Measurements from ENCODE around the gene KDELR3. TPM values are rescaled to one million over a fixed set of nuclear protein-coding genes. Genes with fewer than 3 reads are reported as not detected.

KDELR3 gene
- total RNA-seq, 1 donor from 2014 or later: not detected

- H3K27me3 Mint-ChIP-seq (ENCODE audit: unreplicated experiment): peaks cover 8% of the 10 kb centered on the region
- no peak for DNase-seq
- no peak overlapping the region for H3K27ac Mint-ChIP-seq (ENCODE audit: unreplicated experiment)
- H3K4me1 Mint-ChIP-seq (ENCODE audit: low read depth, unreplicated experiment): no peaks in the 10 kb centered on the region
- no peaks in the 10 kb centered on the region for H3K36me3 Mint-ChIP-seq (ENCODE audit: unreplicated experiment)
- H3K4me3 Mint-ChIP-seq (ENCODE audit: unreplicated experiment): no peak overlapping the region
- peaks cover 4% of the 10 kb centered on the region for H3K9me3 Mint-ChIP-seq (ENCODE audit: unreplicated experiment)
- TF ChIP-seq, protein P1, sequence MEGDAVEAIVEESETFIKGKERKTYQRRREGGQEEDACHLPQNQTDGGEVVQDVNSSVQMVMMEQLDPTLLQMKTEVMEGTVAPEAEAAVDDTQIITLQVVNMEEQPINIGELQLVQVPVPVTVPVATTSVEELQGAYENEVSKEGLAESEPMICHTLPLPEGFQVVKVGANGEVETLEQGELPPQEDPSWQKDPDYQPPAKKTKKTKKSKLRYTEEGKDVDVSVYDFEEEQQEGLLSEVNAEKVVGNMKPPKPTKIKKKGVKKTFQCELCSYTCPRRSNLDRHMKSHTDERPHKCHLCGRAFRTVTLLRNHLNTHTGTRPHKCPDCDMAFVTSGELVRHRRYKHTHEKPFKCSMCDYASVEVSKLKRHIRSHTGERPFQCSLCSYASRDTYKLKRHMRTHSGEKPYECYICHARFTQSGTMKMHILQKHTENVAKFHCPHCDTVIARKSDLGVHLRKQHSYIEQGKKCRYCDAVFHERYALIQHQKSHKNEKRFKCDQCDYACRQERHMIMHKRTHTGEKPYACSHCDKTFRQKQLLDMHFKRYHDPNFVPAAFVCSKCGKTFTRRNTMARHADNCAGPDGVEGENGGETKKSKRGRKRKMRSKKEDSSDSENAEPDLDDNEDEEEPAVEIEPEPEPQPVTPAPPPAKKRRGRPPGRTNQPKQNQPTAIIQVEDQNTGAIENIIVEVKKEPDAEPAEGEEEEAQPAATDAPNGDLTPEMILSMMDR (IDR thresholded peaks at IDR 0.05; ENCODE audit: partially characterized antibody, unreplicated experiment): no peak
These were observed 30.5 kb upstream of the KDELR3 start for GRCh38 chr22:38437416-38437815.

DNA sequence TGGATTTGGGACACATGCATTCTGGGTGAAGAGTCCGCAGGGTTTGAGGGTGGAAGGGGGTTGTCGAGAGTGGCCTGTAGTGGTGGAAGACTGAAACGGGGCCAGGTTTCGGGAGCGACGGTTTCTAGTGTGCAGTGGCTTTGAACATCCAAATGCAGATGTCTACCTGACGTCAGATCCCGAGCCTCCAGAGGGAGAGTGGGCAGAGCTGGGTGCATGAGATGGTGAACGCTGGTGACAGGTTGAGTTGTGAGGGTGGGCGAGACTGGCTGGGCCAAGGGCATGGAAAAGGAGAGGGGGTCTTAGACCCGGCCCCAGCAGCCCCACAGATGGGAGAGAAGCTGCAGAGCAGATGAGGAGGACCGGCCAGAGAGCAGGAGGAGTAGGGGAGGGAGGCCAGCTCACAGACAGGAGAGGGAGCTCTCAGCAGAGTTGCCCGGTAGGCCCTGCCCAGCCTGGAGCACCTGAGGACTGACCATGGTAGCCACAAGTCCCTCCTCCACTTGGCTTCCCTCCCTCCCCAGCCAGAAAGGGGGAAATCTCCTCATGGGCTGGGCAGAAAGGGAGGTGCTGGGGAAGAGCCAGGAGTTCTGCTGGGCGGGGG is 27.0 kb upstream of the KDELR3 start:
- TF ChIP-seq, protein P1 (IDR thresholded peaks at IDR 0.05; ENCODE audit: partially characterized antibody, unreplicated experiment): no peak
- Mint-ChIP-seq H3K27ac (ENCODE audit: unreplicated experiment) (no peak overlapping the region), H3K4me3 (ENCODE audit: unreplicated experiment) (no peak overlapping the region), H3K9me3 (ENCODE audit: unreplicated experiment) (peaks cover 5% of the 10 kb centered on the region), H3K36me3 (ENCODE audit: unreplicated experiment) (no peaks in the 10 kb centered on the region), H3K4me1 (ENCODE audit: low read depth, unreplicated experiment) (peaks cover 4% of the 10 kb centered on the region), H3K27me3 (ENCODE audit: unreplicated experiment) (peaks cover 19% of the 10 kb centered on the region)
- DNase-seq: no peak

GRCh38 chr22:38441620-38442287 is 26.1 kb upstream of the KDELR3 start:
- Mint-ChIP-seq H3K27me3 (ENCODE audit: unreplicated experiment) (peaks cover 19% of the 10 kb centered on the region), H3K4me3 (ENCODE audit: unreplicated experiment) (no peak overlapping the region), H3K27ac (ENCODE audit: unreplicated experiment) (no peak overlapping the region), H3K36me3 (ENCODE audit: unreplicated experiment) (no peaks in the 10 kb centered on the region), H3K9me3 (ENCODE audit: unreplicated experiment) (peaks cover 5% of the 10 kb centered on the region), H3K4me1 (ENCODE audit: low read depth, unreplicated experiment) (peaks cover 4% of the 10 kb centered on the region)
- no peak for DNase-seq
- TF ChIP-seq, protein P1 (IDR thresholded peaks at IDR 0.05; ENCODE audit: partially characterized antibody, unreplicated experiment): no peak

GRCh38 chr22:38442967-38443627 is 24.8 kb upstream of the KDELR3 start:
- peaks cover 5% of the 10 kb centered on the region for H3K9me3 Mint-ChIP-seq (ENCODE audit: unreplicated experiment)
- DNase-seq: no peak
- peaks cover 4% of the 10 kb centered on the region for H3K4me1 Mint-ChIP-seq (ENCODE audit: low read depth, unreplicated experiment)
- H3K27me3 Mint-ChIP-seq (ENCODE audit: unreplicated experiment): peaks cover 19% of the 10 kb centered on the region
- no peaks in the 10 kb centered on the region for H3K36me3 Mint-ChIP-seq (ENCODE audit: unreplicated experiment)
- no peak overlapping the region for H3K27ac Mint-ChIP-seq (ENCODE audit: unreplicated experiment)
- TF ChIP-seq, protein P1 (IDR thresholded peaks at IDR 0.05; ENCODE audit: partially characterized antibody, unreplicated experiment): no peak
- H3K4me3 Mint-ChIP-seq (ENCODE audit: unreplicated experiment): no peak overlapping the region
